Calu3 (cell line): ENCODE measurements around the gene EHBP1. TPM values are rescaled to one million over a fixed set of nuclear protein-coding genes. Genes with fewer than 3 reads are reported as not detected.

ENCODE experiments used
- BruUV-seq: library from RNA; stranded (reverse); fragments of 400-500 nt; replicated peaks from 2 replicates; lab custom pipeline; 2021; lab: Mats Ljungman, UMichigan
- CTCF ChIA-PET: fragments of 300-600 bp; sonication (Branson Sonifier 250); formaldehyde crosslinking; loops from one replicate; lab custom pipeline; 2022; ENCODE audit warnings: antibody characterized with exemption; lab: Charles Lee
- DNase-seq: peaks from one replicate; pipeline ENCODE4 v3.0.0; 2022
- H3K27ac Mint-ChIP-seq: one replicate; pipeline ENCODE4 v1.8.0; 2022; ENCODE audit warnings: mixed read lengths; ENCODE audit not compliant: unreplicated experiment
- H3K27me3 Mint-ChIP-seq: one replicate; pipeline ENCODE4 v1.8.0; 2022; ENCODE audit warnings: mixed read lengths; ENCODE audit not compliant: unreplicated experiment
- H3K36me3 Mint-ChIP-seq: one replicate; pipeline ENCODE4 v1.8.0; 2022; ENCODE audit warnings: mild to moderate bottlenecking, moderate library complexity, mixed read lengths; ENCODE audit not compliant: insufficient read depth, unreplicated experiment
- H3K4me1 Mint-ChIP-seq: one replicate; pipeline ENCODE4 v1.8.0; 2022; ENCODE audit warnings: mild to moderate bottlenecking, low read depth, mixed read lengths; ENCODE audit not compliant: unreplicated experiment
- H3K4me3 Mint-ChIP-seq: one replicate; pipeline ENCODE4 v1.8.0; 2022; ENCODE audit warnings: mild to moderate bottlenecking, low read depth, moderate library complexity, mixed read lengths; ENCODE audit not compliant: unreplicated experiment
- H3K9me3 Mint-ChIP-seq: one replicate; pipeline ENCODE4 v1.8.0; 2022; ENCODE audit warnings: low read depth, mixed read lengths; ENCODE audit not compliant: unreplicated experiment
- CTCF ChIP-seq: fragments of 200-600 bp; IDR thresholded peaks from one replicate; pipeline ENCODE4 v1.8.0; 2022; ENCODE audit warnings: antibody characterized with exemption; ENCODE audit not compliant: unreplicated experiment
- intact Hi-C: fragments of 100-400 bp; cut with micrococcal nuclease; formaldehyde crosslinking; loops from one replicate; pipeline ENCODE4 v1.10.0; 2022; ENCODE audit not compliant: unreplicated experiment
- total RNA-seq: library from RNA; stranded (reverse); gene quantifications from 2 replicates; pipeline ENCODE4 v1.2.3, GENCODE V29; 2022

Gene EHBP1
- total RNA-seq, 1 experiment from 2014 or later, result 82.9 TPM

- no peak overlapping the region for H3K27ac Mint-ChIP-seq
- H3K9me3 Mint-ChIP-seq, result no peaks in the 10 kb centered on the region
- H3K4me3 Mint-ChIP-seq, result no peak overlapping the region
- H3K27me3 Mint-ChIP-seq, result no peaks in the 10 kb centered on the region
- peaks cover 30% of the 10 kb centered on the region for H3K4me1 Mint-ChIP-seq
- TF ChIP-seq CTCF, result no peak
- no TSS peak for BruUV-seq
- no peaks in the 10 kb centered on the region for H3K36me3 Mint-ChIP-seq
- intact Hi-C loops, result no loop called here
- CTCF ChIA-PET, result interaction anchor here (0.5 kb wide), 1 partner anchor 253 kb away, joined by 8 read pairs; no protein-coding TSS in a partner anchor
- DNase-seq, result no peak
These were observed 54.5 kb downstream of the EHBP1 start for GRCh38 chr2:62760026-62760425.

- CTCF ChIA-PET, result interaction anchor here (0.5 kb wide), 1 partner anchor 254 kb away, joined by 8 read pairs; no protein-coding TSS in a partner anchor
- intact Hi-C loops, result no loop called here
- Mint-ChIP-seq H3K9me3 (no peaks in the 10 kb centered on the region), H3K27me3 (no peaks in the 10 kb centered on the region), H3K27ac (no peak overlapping the region), H3K4me1 (peaks cover 30% of the 10 kb centered on the region), H3K36me3 (no peaks in the 10 kb centered on the region), H3K4me3 (no peak overlapping the region)
- no peak for TF ChIP-seq CTCF
- DNase-seq, result no peak
- BruUV-seq, result no TSS peak
These were observed 55.0 kb downstream of the EHBP1 start for GRCh38 chr2:62760555-62760954.

GRCh38 chr2:62765619-62766376 is 60.3 kb downstream of the EHBP1 start:
- CTCF ChIA-PET, result interaction anchor here (0.6 kb wide), 1 partner anchor 9 kb away, joined by 3 read pairs; no protein-coding TSS in a partner anchor
- Mint-ChIP-seq H3K4me3 (no peak overlapping the region), H3K9me3 (no peaks in the 10 kb centered on the region), H3K27me3 (no peaks in the 10 kb centered on the region), H3K36me3 (peaks cover 16% of the 10 kb centered on the region), H3K27ac (no peak overlapping the region), H3K4me1 (peaks cover 46% of the 10 kb centered on the region)
- no peak for DNase-seq
- TF ChIP-seq CTCF, result no peak
- TSS peak; percentile 19 for BruUV-seq
- intact Hi-C loops, result loop anchor here (5.0 kb wide), 1 partner anchor 58 kb away; the partner anchor contains the start of gene EHBP1

GRCh38 chr2:62768615-62769014 is 63.1 kb downstream of the EHBP1 start:
- CTCF ChIA-PET, result interaction anchor here (1.0 to 1.1 kb wide), 2 partner anchors 306 to 317 kb away, joined by 3 read pairs; no protein-coding TSS in a partner anchor
- Mint-ChIP-seq H3K4me3 (no peak overlapping the region), H3K9me3 (no peaks in the 10 kb centered on the region)

More at GRCh38 chr2:62768615-62769014, 63.1 kb downstream of the EHBP1 start:
- peak overlapping the region; percentile 12 for H3K27ac Mint-ChIP-seq
- no peak for DNase-seq
- BruUV-seq, result no TSS peak
- peaks cover 29% of the 10 kb centered on the region for H3K4me1 Mint-ChIP-seq
- no peaks in the 10 kb centered on the region for H3K27me3 Mint-ChIP-seq
- H3K36me3 Mint-ChIP-seq, result peaks cover 16% of the 10 kb centered on the region
- intact Hi-C loops, result loop anchor here (5.0 kb wide), 1 partner anchor 61 kb away; the partner anchor contains the start of gene EHBP1
- no peak for TF ChIP-seq CTCF
